GM23338 (cell line): Measurements from ENCODE around the gene ZNF593OS. TPM values are rescaled to one million over a fixed set of nuclear protein-coding genes. Genes with fewer than 3 reads are reported as not detected.

Experiments used
- ATAC-seq: fragments of 200-7000 bp; cut with Tn5 transposase; 3 replicates; pipeline ENCODE4 v1.9.1; 2020
- DNase-seq: peaks from one replicate; pipeline ENCODE4 v3.0.0-alpha.2; 2015; ENCODE audit warnings: low spot score
- H2AFZ ChIP-seq: fragments of 200-600 bp; sonication (generic); 2 replicates; pipeline ENCODE4 v1.8.0; 2016; ENCODE audit warnings: antibody characterized with exemption, mild to moderate bottlenecking, moderate library complexity
- H3F3A ChIP-seq: fragments of 200-600 bp; sonication (generic); replicated peaks from 2 replicates; pipeline ENCODE4 v1.8.0; 2017; ENCODE audit warnings: antibody characterized with exemption, mixed run types, low read depth
- H3K27ac ChIP-seq: fragments of 200-600 bp; sonication (generic); 2 replicates; pipeline ENCODE4 v1.6.1; 2016; ENCODE audit warnings: low read depth
- H3K27me3 ChIP-seq: fragments of 200-600 bp; sonication (generic); 2 replicates; pipeline ENCODE4 v1.8.0; 2016; ENCODE audit warnings: mild to moderate bottlenecking, mixed run types, moderate library complexity; ENCODE audit not compliant: insufficient read depth
- H3K36me3 ChIP-seq: fragments of 200-600 bp; sonication (generic); 2 replicates; pipeline ENCODE4 v1.8.0; 2016; ENCODE audit warnings: mild to moderate bottlenecking; ENCODE audit not compliant: insufficient read depth
- H3K4me1 ChIP-seq: fragments of 200-600 bp; sonication (generic); 2 replicates; pipeline ENCODE4 v1.8.0; 2016; ENCODE audit warnings: mild to moderate bottlenecking, moderate library complexity; ENCODE audit not compliant: insufficient read depth
- H3K4me2 ChIP-seq: fragments of 200-600 bp; sonication (generic); 2 replicates; pipeline ENCODE4 v1.7.1; 2017; ENCODE audit warnings: mixed run types
- H3K4me3 ChIP-seq: fragments of 200-600 bp; sonication (generic); 2 replicates; pipeline ENCODE4 v1.6.1; 2016; ENCODE audit warnings: mixed run types
- H3K79me2 ChIP-seq: fragments of 200-600 bp; sonication (generic); replicated peaks from 2 replicates; pipeline ENCODE4 v1.8.0; 2017; ENCODE audit warnings: mild to moderate bottlenecking; ENCODE audit not compliant: insufficient read depth
- H3K9me2 ChIP-seq: fragments of 200-600 bp; sonication (generic); 2 replicates; pipeline ENCODE4 v1.8.0; 2017; ENCODE audit not compliant: insufficient read depth
- H4K20me1 ChIP-seq: fragments of 200-600 bp; sonication (generic); replicated peaks from 2 replicates; pipeline ENCODE4 v1.8.0; 2017; ENCODE audit warnings: mild to moderate bottlenecking; ENCODE audit not compliant: insufficient read depth
- H3K27ac Mint-ChIP-seq: 2 replicates; pipeline ENCODE4 v1.8.0; 2020; ENCODE audit warnings: inconsistent platforms, mild to moderate bottlenecking, moderate library complexity, mixed read lengths
- H3K27me3 Mint-ChIP-seq: 3 replicates; pipeline ENCODE4 v1.8.0; 2022; ENCODE audit warnings: low read depth, mild to moderate bottlenecking, moderate library complexity, mixed read lengths, inconsistent platforms; ENCODE audit not compliant: insufficient read depth, poor library complexity
- H3K36me3 Mint-ChIP-seq: 3 replicates; pipeline ENCODE4 v1.8.0; 2021; ENCODE audit warnings: low read depth, mild to moderate bottlenecking, inconsistent platforms, moderate library complexity, mixed read lengths
- H3K4me1 Mint-ChIP-seq: 3 replicates; pipeline ENCODE4 v1.8.0; 2020; ENCODE audit warnings: mild to moderate bottlenecking, inconsistent platforms, mixed read lengths
- H3K4me3 Mint-ChIP-seq: 3 replicates; pipeline ENCODE4 v1.8.0; 2021; ENCODE audit warnings: moderate library complexity, mild to moderate bottlenecking, inconsistent platforms, mixed read lengths
- H3K9me3 Mint-ChIP-seq: 3 replicates; pipeline ENCODE4 v1.8.0; 2020; ENCODE audit warnings: moderate library complexity, mild to moderate bottlenecking, inconsistent platforms, mixed read lengths
- CREB1 ChIP-seq: fragments of 250-450 bp; sonication (Bioruptor Pico); IDR thresholded peaks from 2 replicates; pipeline ENCODE4 v1.5.0; 2020; ENCODE audit warnings: low read depth, mild to moderate bottlenecking, moderate library complexity
- CTCF ChIP-seq, 2 experiments: fragments of 200-600 bp in 1 of 2; sonication (generic) in 1 of 2; conservative IDR thresholded peaks; 2 replicates each; pipeline versions ENCODE4 v1.5.1 to v1.6.1; 2016 to 2017; ENCODE audit warnings: antibody characterized with exemption in 2 of 2, low read depth in 2 of 2, mild to moderate bottlenecking in 2 of 2, moderate library complexity in 1 of 2
- ETS1 ChIP-seq: IDR thresholded peaks from 2 replicates; pipeline ENCODE4 v1.6.1; 2016; ENCODE audit warnings: antibody characterized with exemption
- EZH2 ChIP-seq: fragments of 200-600 bp; sonication (generic); IDR thresholded peaks from one replicate; pipeline ENCODE4 v1.8.0; 2017; ENCODE audit warnings: antibody characterized with exemption, mild to moderate bottlenecking, low read depth; ENCODE audit not compliant: unreplicated experiment
- EZH2phosphoT487 ChIP-seq: fragments of 200-600 bp; sonication (generic); IDR thresholded peaks from one replicate; pipeline ENCODE4 v1.8.1; 2018; ENCODE audit warnings: antibody characterized with exemption; ENCODE audit not compliant: unreplicated experiment
- JUNB ChIP-seq: IDR thresholded peaks from one replicate; pipeline ENCODE4 v1.6.1; 2016; ENCODE audit warnings: antibody characterized with exemption; ENCODE audit not compliant: unreplicated experiment
- NANOG ChIP-seq: IDR thresholded peaks from 2 replicates; pipeline ENCODE4 v1.6.1; 2016; ENCODE audit warnings: antibody characterized with exemption, borderline replicate concordance
- POLR2AphosphoS5 ChIP-seq: IDR thresholded peaks from 2 replicates; pipeline ENCODE4 v1.6.1; 2016; ENCODE audit warnings: antibody characterized with exemption, low read depth
- REST ChIP-seq: IDR thresholded peaks from one replicate; pipeline ENCODE4 v1.6.1; 2018; ENCODE audit warnings: antibody characterized with exemption; ENCODE audit not compliant: unreplicated experiment
- STAT1 ChIP-seq: IDR thresholded peaks from one replicate; pipeline ENCODE4 v1.6.1; 2016; ENCODE audit warnings: antibody characterized with exemption; ENCODE audit not compliant: unreplicated experiment
- ZNF114 ChIP-seq: fragments of 250-450 bp; sonication (Bioruptor Pico); IDR thresholded peaks from 2 replicates; pipeline ENCODE4 v1.5.0; 2020; ENCODE audit warnings: mild to moderate bottlenecking, moderate library complexity
- ZNF331 ChIP-seq: fragments of 250-450 bp; sonication (Bioruptor Pico); IDR thresholded peaks from 2 replicates; pipeline ENCODE4 v1.5.0; 2020; ENCODE audit warnings: low read depth, mild to moderate bottlenecking, moderate library complexity
- ZNF462 ChIP-seq: fragments of 250-450 bp; sonication (Bioruptor Pico); IDR thresholded peaks from 2 replicates; pipeline ENCODE4 v1.5.0; 2020; ENCODE audit warnings: mild to moderate bottlenecking, moderate library complexity
- polyA plus RNA-seq: library from polyadenylated mRNA; unstranded; fragments of >200 nt; fragmentation: Nextera tagmentation; extraction: Ambion mirVana; gene quantifications from 2 replicates; pipeline ENCODE4 v1.2.1, GENCODE V29; 2016
- total RNA-seq: library from RNA; depleted of rRNA; stranded (reverse); fragments of >200 nt; shearing (Covaris generic); gene quantifications from 2 replicates; pipeline ENCODE4 v1.2.3, GENCODE V29; 2014

ZNF593OS gene
- total and polyA plus RNA-seq, 2 experiments from 2014 or later = 1.1 TPM; not detected in 1

- peaks cover 10% of the 10 kb centered on the region for H3K36me3 Mint-ChIP-seq
- TF ChIP-seq ZNF331 (no peak), EZH2phosphoT487 (no peak), NANOG (no peak), CREB1 (CRISPR knock-in tag) (no peak), JUNB (no peak), STAT1 (no peak), CTCF (conservative IDR thresholded peaks at IDR 0.05; ENCODE audit: low read depth in 2 of 2) (no peak), EZH2 (no peak), ETS1 (no peak), POLR2AphosphoS5 (no peak), REST (no peak), ZNF114 (CRISPR knock-in tag) (no peak), ZNF462 (CRISPR knock-in tag) (no peak)
- H3K9me2 ChIP-seq = no peaks in the 10 kb centered on the region
- H3K27me3 Mint-ChIP-seq = peaks cover 9% of the 10 kb centered on the region
- peaks cover 10% of the 10 kb centered on the region; the same call in 2 of the 3 replicates for H3K4me1 Mint-ChIP-seq
- no peak overlapping the region for H3K4me3 Mint-ChIP-seq
- H3K4me2 ChIP-seq = no peak overlapping the region
- no peak for DNase-seq
- H3K79me2 ChIP-seq = no peaks in the 10 kb centered on the region
- H4K20me1 ChIP-seq = no peaks in the 10 kb centered on the region; the same call in 1 of the 2 replicates
- H3F3A ChIP-seq = peaks cover 3% of the 10 kb centered on the region; the same call in 1 of the 2 replicates
- no peak overlapping the region for H3K27ac Mint-ChIP-seq
- H3K9me3 Mint-ChIP-seq = no peaks in the 10 kb centered on the region
- no peak overlapping the region for H3K4me3 ChIP-seq
- no peak overlapping the region for H3K27ac ChIP-seq
- ATAC-seq = no peak
- no peak overlapping the region for H2AFZ ChIP-seq
- H3K36me3 ChIP-seq = no peaks in the 10 kb centered on the region
- no peaks in the 10 kb centered on the region for H3K27me3 ChIP-seq
- H3K4me1 ChIP-seq = no peaks in the 10 kb centered on the region; the same call in 1 of the 2 replicates
Measured at GRCh38 chr1:26181586-26182382, 10.2 kb upstream of the ZNF593OS start.
